Kidney epithelial cell (primary cell): Measurements from ENCODE around the gene APOA4. TPM values are rescaled to one million over a fixed set of nuclear protein-coding genes. Genes with fewer than 3 reads are reported as not detected.

Experiments used
- DNase-seq: peaks from one replicate; pipeline ENCODE4 v3.0.0-alpha.2; 2010; ENCODE audit warnings: low read depth
- H3K27me3 ChIP-seq: 2 replicates; pipeline ENCODE4 v1.6.0; 2011; ENCODE audit warnings: low read length; ENCODE audit not compliant: control insufficient read depth, insufficient read depth
- H3K36me3 ChIP-seq: 2 replicates; pipeline ENCODE4 v1.5.1; 2011; ENCODE audit warnings: low read length; ENCODE audit not compliant: control insufficient read depth, insufficient read depth
- H3K4me3 ChIP-seq: 2 replicates; pipeline ENCODE4 v1.5.1; 2011; ENCODE audit warnings: low read depth, mild to moderate bottlenecking, control low read depth, low read length
- total RNA-seq: library from RNA; depleted of rRNA; stranded (reverse); fragments of >200 nt; gene quantifications from 2 replicates; pipeline ENCODE4 v1.2.3, GENCODE V29; 2015
- TF ChIP-seq, protein P1 (sequence below): IDR thresholded peaks from 2 replicates; pipeline ENCODE4 v1.5.1; 2011; ENCODE audit warnings: mild to moderate bottlenecking, moderate library complexity, low read length, control low read depth, inconsistent platforms; ENCODE audit not compliant: insufficient read depth, poor library complexity, severe bottlenecking

The APOA4 gene
- total RNA-seq: not detected in 2 replicates

DNA sequence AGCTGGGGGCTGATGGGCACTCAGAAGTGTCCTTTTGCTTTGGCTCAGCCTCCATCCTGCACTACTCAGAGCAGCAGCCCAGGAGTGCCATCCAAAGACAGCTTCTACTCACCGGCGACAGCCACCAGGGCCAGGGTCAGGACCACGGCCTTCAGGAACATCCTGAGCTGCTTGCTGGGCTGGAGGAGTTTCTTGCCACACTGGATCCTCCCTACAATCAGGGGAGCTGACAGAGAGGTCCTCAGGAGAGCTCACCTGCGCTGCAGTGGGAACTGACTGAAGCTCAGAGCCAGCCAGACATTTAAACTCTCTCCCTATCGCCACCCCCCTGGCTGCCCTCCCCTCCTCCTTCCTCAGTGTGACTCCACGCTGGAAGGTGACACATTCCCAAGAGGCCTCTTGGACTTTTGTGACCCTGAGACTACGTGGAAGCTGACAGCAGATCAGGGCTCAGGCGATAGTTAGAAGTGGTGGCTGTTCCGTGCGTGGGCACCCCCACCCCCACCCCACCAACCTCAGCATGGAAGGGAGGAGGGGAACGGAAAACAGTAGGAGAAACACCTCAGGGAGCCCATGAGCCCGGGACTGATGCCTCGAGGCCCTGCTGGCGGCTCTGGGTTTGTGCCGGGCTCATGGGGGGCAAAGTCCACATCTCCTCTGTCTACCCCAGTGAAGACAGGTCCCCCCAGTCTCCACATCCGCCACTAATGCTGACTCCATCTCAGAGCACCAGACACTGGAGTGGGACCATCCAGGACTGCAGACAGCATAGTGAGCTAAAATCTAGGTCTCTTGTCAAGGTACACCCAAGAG lies at the start of gene APOA4:
Gene APOA4 (minus strand): TSS at position 274 of the 813 bp plus-strand sequence. CDS start 113 bp downstream, at position 161.
- Histone ChIP-seq H3K4me3 (no peak within 1 kb of the TSS), H3K27me3 (peaks cover 4% of the 10 kb centered on the region), H3K36me3 (no peaks in the 10 kb centered on the region)
- TF ChIP-seq, protein P1, sequence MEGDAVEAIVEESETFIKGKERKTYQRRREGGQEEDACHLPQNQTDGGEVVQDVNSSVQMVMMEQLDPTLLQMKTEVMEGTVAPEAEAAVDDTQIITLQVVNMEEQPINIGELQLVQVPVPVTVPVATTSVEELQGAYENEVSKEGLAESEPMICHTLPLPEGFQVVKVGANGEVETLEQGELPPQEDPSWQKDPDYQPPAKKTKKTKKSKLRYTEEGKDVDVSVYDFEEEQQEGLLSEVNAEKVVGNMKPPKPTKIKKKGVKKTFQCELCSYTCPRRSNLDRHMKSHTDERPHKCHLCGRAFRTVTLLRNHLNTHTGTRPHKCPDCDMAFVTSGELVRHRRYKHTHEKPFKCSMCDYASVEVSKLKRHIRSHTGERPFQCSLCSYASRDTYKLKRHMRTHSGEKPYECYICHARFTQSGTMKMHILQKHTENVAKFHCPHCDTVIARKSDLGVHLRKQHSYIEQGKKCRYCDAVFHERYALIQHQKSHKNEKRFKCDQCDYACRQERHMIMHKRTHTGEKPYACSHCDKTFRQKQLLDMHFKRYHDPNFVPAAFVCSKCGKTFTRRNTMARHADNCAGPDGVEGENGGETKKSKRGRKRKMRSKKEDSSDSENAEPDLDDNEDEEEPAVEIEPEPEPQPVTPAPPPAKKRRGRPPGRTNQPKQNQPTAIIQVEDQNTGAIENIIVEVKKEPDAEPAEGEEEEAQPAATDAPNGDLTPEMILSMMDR: no peak
- DNase-seq: no peak

DNA sequence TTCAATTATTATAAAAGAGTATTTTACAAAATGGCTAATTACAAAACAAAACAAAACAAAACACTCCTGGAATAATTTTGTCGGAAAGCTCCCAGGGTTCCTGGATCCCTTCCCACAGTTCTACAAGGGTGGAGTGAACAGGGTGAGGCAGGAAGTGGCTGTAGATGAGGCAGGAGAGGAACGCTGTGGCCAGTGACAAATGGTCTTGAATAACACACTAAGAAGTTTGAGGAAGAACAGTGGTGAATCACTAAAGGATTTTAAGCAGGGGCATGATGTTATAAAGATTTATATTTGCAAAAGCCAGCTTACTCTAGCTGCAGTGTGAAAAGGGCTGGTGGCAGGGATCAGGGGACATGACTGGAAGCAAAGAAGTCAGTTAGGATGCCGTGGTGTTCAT lies 48.1 kb upstream of the APOA4 start:
- DNase-seq: no peak

DNA sequence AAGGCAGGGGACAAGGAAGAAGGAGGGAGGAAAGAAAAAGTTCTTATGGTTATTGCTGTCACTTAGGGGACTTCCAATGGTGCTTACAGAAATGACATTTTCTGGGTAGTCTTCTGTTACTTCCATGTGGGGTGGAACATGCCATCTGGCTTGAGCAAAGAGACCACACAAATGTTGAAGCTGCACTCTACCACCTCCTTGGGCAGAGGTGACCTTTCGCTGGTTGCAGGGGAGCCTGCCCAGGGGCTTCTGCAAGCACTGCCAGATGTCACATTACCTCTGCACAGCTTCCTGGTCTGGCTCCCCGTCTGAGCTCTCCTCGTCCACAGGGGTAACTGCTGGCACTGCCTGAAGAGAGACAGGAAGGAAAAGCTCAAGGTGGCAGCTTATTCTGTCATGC lies 47.0 kb upstream of the APOA4 start:
- DNase-seq: no peak
- Histone ChIP-seq H3K4me3 (no peak overlapping the region), H3K36me3 (peaks cover 1% of the 10 kb centered on the region), H3K27me3 (no peaks in the 10 kb centered on the region)
- TF ChIP-seq, protein P1: no peak

More for the DNA sequence above, 48.1 kb upstream of the APOA4 start:
- TF ChIP-seq, protein P1: no peak
- H3K36me3 ChIP-seq: peaks cover 1% of the 10 kb centered on the region
- H3K27me3 ChIP-seq: no peaks in the 10 kb centered on the region
- no peak overlapping the region for H3K4me3 ChIP-seq

DNA sequence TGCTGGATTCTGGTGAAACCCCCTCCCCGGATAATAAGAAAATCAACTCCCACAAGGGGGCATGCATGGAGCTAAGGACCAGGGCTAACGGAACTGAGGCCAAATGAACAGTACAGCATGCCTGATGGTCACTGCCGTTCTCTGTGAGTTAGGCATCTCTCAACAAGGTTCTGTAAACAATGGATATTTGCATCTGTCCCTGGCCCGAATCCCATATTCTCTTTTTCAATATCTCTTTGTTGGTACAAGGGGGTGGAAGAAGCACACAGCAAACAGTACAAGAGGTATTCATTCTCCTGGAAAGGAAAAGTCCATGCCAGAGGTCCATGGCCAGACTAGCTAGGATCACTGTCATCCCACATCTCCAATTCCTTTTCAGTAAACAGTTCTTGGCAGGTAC lies 46.5 kb upstream of the APOA4 start:
- no peak for DNase-seq

DNA sequence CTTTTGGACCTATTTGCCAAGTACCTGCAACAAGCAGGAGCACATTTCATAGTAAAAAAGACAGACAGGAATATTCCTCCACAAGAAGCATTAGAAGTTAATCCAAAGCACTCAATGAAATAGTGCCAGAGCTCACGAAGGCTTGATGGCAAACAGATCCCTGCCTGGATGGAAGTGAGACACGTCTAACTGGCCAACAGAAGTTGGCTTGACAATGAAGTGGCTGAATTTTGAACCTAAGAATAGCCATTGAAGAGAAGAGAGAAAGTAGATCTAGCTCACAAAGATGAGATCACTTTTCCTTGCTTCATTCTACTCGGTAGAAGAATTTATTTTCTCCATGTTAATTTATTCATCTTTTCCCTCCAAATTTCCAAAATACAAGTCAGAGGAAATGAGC lies 45.0 kb upstream of the APOA4 start:
- no peaks in the 10 kb centered on the region for H3K27me3 ChIP-seq
- H3K36me3 ChIP-seq: peaks cover 1% of the 10 kb centered on the region
- no peak for DNase-seq
- H3K4me3 ChIP-seq: no peak overlapping the region
- TF ChIP-seq, protein P1: no peak

More for the DNA sequence above, 46.5 kb upstream of the APOA4 start:
- H3K27me3 ChIP-seq: no peaks in the 10 kb centered on the region
- no peak overlapping the region for H3K4me3 ChIP-seq
- TF ChIP-seq, protein P1: no peak
- peaks cover 1% of the 10 kb centered on the region for H3K36me3 ChIP-seq
